Breast epithelium (tissue), 4 donors: Measurements from ENCODE around the gene CFAP97D2. TPM values are rescaled to one million over a fixed set of nuclear protein-coding genes. Genes with fewer than 3 reads are reported as not detected.
"Not testable (repeated sequence)": the region's sequence is repeated elsewhere in the genome, so short reads cannot be mapped to it uniquely, and the experiment has no call there.

Experiments
- DNase-seq, 2 donors: peaks; one replicate each; pipeline ENCODE4 v3.0.0-alpha.2; 2019; ENCODE audit warnings: low spot score in 2 of 2
- H3K27ac ChIP-seq, 2 donors: fragments of 200-600 bp; sonication (generic) in 1 of 2; one replicate each; pipeline ENCODE4 v1.5.1; 2016 to 2019; ENCODE audit warnings: mild to moderate bottlenecking in 1 of 2
- H3K27me3 ChIP-seq, 2 donors: fragments of 200-600 bp; sonication (generic) in 1 of 2; one replicate each; pipeline versions ENCODE4 v1.5.1 to v1.6.0; 2017 to 2019; ENCODE audit warnings: control low read depth in 1 of 2, mild to moderate bottlenecking in 1 of 2
- H3K36me3 ChIP-seq: fragments of 200-600 bp; one replicate; pipeline ENCODE4 v1.5.1; 2019
- H3K4me1 ChIP-seq, 2 donors: fragments of 200-600 bp; sonication (generic); one replicate each; pipeline ENCODE4 v1.5.1; 2016 to 2019; ENCODE audit warnings: control low read depth in 1 of 2
- H3K4me3 ChIP-seq, 3 donors: fragments of 200-600 bp; sonication (generic); 1 replicate in 2 of 3; 2 replicates in 1 of 3; pipeline ENCODE4 v1.5.1; 2016 to 2019; ENCODE audit warnings: mild to moderate bottlenecking in 3 of 3, moderate library complexity in 2 of 3
- H3K9me3 ChIP-seq, 2 donors: fragments of 200-600 bp; sonication (generic) in 1 of 2; one replicate each; pipeline ENCODE4 v1.5.1; 2016 to 2019; ENCODE audit warnings: control low read depth in 1 of 2
- CTCF ChIP-seq, 3 donors: fragments of 450-650 bp; IDR thresholded peaks; one replicate each; pipeline ENCODE4 v1.5.1; 2016 to 2017; ENCODE audit warnings: antibody characterized with exemption in 3 of 3, mild to moderate bottlenecking in 3 of 3, moderate library complexity in 3 of 3
- POLR2A ChIP-seq: fragments of 450-650 bp; IDR thresholded peaks from one replicate; pipeline ENCODE4 v1.6.1; 2016; ENCODE audit warnings: antibody characterized with exemption, mild to moderate bottlenecking, moderate library complexity
- POLR2AphosphoS5 ChIP-seq, 3 donors: sonication (generic); formaldehyde crosslinking; IDR thresholded peaks; one replicate each; pipeline ENCODE4 v1.6.1; 2017; ENCODE audit warnings: antibody characterized with exemption in 3 of 3
- intact Hi-C: fragments of 100-400 bp; cut with DNase I; formaldehyde crosslinking; loops from one replicate; pipeline ENCODE4 v1.15.1; 2023; ENCODE audit warnings: low total_unique reads
- total RNA-seq, 3 donors: library from RNA; depleted of rRNA; stranded (reverse); fragments of >200 nt; gene quantifications; one replicate each; pipeline ENCODE4 v1.1.0, GENCODE V29; 2016

Gene CFAP97D2
- total RNA-seq, 3 donors from 2014 or later = not detected

- no peak for DNase-seq
- H3K27ac ChIP-seq = no peak overlapping the region
- no peaks in the 10 kb centered on the region for H3K4me1 ChIP-seq
- intact Hi-C loops = no loop called here
- H3K9me3 ChIP-seq = peaks cover 23 to 26% of the 10 kb centered on the region in 2 donors
- TF ChIP-seq POLR2AphosphoS5 (IDR thresholded peaks at IDR 0.05) (no peak), POLR2A (no peak), CTCF (IDR thresholded peaks at IDR 0.05) (no peak)
- H3K4me3 ChIP-seq = no peak overlapping the region
- no peaks in the 10 kb centered on the region for H3K27me3 ChIP-seq
- H3K36me3 ChIP-seq = no peaks in the 10 kb centered on the region
Observed at GRCh38 chr13:114174529-114174961, 4.5 kb upstream of the CFAP97D2 start.

- H3K9me3 ChIP-seq = peaks cover 20 to 26% of the 10 kb centered on the region in 2 donors
- intact Hi-C loops, DNase-seq, H3K4me1 ChIP-seq, H3K4me3 ChIP-seq, H3K36me3 ChIP-seq, H3K27ac ChIP-seq, H3K27me3 ChIP-seq: not testable (repeated sequence)
Observed at GRCh38 chr13:114176359-114176902, 2.6 kb upstream of the CFAP97D2 start.

GRCh38 chr13:114177245-114178010, 1.6 kb upstream of the CFAP97D2 start:
- Histone ChIP-seq H3K4me1 (no peaks in the 10 kb centered on the region), H3K27me3 (no peaks in the 10 kb centered on the region), H3K27ac (no peak overlapping the region), H3K36me3 (no peaks in the 10 kb centered on the region), H3K4me3 (no peak overlapping the region), H3K9me3 (peaks cover 11 to 22% of the 10 kb centered on the region in 2 donors)
- no peak for DNase-seq
- intact Hi-C loops = no loop called here
- TF ChIP-seq POLR2AphosphoS5 (IDR thresholded peaks at IDR 0.05) = no peak
- TF ChIP-seq CTCF (IDR thresholded peaks at IDR 0.05) = no peak
- TF ChIP-seq POLR2A = no peak

- no peaks in the 10 kb centered on the region for H3K27me3 ChIP-seq
- TF ChIP-seq CTCF (IDR thresholded peaks at IDR 0.05) (no peak), POLR2AphosphoS5 (IDR thresholded peaks at IDR 0.05) (no peak), POLR2A (no peak)
- H3K4me1 ChIP-seq = no peaks in the 10 kb centered on the region
- intact Hi-C loops = no loop called here
- no peaks in the 10 kb centered on the region for H3K36me3 ChIP-seq
- H3K4me3 ChIP-seq = no peak overlapping the region
- no peak overlapping the region for H3K27ac ChIP-seq
- no peak for DNase-seq
- peaks cover 7 to 8% of the 10 kb centered on the region in 2 donors for H3K9me3 ChIP-seq
Observed at GRCh38 chr13:114185182-114185971, 6.3 kb downstream of the CFAP97D2 start.

GRCh38 chr13:114194853-114195252, 15.8 kb downstream of the CFAP97D2 start:
- Histone ChIP-seq H3K36me3 (no peaks in the 10 kb centered on the region), H3K9me3 (no peaks in the 10 kb centered on the region), H3K4me1 (no peaks in the 10 kb centered on the region), H3K27ac (no peak overlapping the region), H3K4me3 (no peak overlapping the region), H3K27me3 (no peaks in the 10 kb centered on the region)
- intact Hi-C loops = no loop called here
- no peak for TF ChIP-seq POLR2AphosphoS5 (IDR thresholded peaks at IDR 0.05)
- no peak for TF ChIP-seq POLR2A
- TF ChIP-seq CTCF (IDR thresholded peaks at IDR 0.05) = no peak
- no peak for DNase-seq
